GM10847 (cell line): ENCODE measurements around the gene QSOX1.

Experiments used
- POLR2A ChIP-seq: IDR thresholded peaks from 2 replicates; pipeline ENCODE4 v1.6.1; 2011; ENCODE audit not compliant: insufficient read length; ENCODE audit errors: extremely low read depth

The QSOX1 gene

GRCh38 chr1:180238675-180239074 lies 84.0 kb downstream of the QSOX1 start:
- no peak for TF ChIP-seq POLR2A

GRCh38 chr1:180239145-180240096 lies 84.8 kb downstream of the QSOX1 start:
- no peak for TF ChIP-seq POLR2A

GRCh38 chr1:180241716-180242544 lies 87.3 kb downstream of the QSOX1 start:
- no peak for TF ChIP-seq POLR2A

- no peak for TF ChIP-seq POLR2A
Observed at GRCh38 chr1:180243517-180244221, 89.0 kb downstream of the QSOX1 start.

GRCh38 chr1:180244840-180245239 lies 90.2 kb downstream of the QSOX1 start:
- no peak for TF ChIP-seq POLR2A

- no peak for TF ChIP-seq POLR2A
Observed at GRCh38 chr1:180246579-180246978, 91.9 kb downstream of the QSOX1 start.

- no peak for TF ChIP-seq POLR2A
Observed at GRCh38 chr1:180247061-180247460, 92.4 kb downstream of the QSOX1 start.

- no peak for TF ChIP-seq POLR2A
Observed at GRCh38 chr1:180247580-180247979, 92.9 kb downstream of the QSOX1 start.

- no peak for TF ChIP-seq POLR2A
Observed at GRCh38 chr1:180248176-180248575, 93.5 kb downstream of the QSOX1 start.

GRCh38 chr1:180248731-180249681 lies 94.3 kb downstream of the QSOX1 start:
- no peak for TF ChIP-seq POLR2A

GRCh38 chr1:180249725-180250498 lies 95.2 kb downstream of the QSOX1 start:
- TF ChIP-seq POLR2A, result no peak

GRCh38 chr1:180250499-180250770 lies 95.8 kb downstream of the QSOX1 start:
- no peak for TF ChIP-seq POLR2A

- TF ChIP-seq POLR2A, result no peak
Observed at GRCh38 chr1:180250883-180251509, 96.3 kb downstream of the QSOX1 start.
